Fibroblast of lung (primary cell): ENCODE measurements around the gene POLR2E. TPM values are rescaled to one million over a fixed set of nuclear protein-coding genes. Genes with fewer than 3 reads are reported as not detected.

Source experiments
- DNase-seq, 2 donors: peaks; one replicate each; pipeline versions ENCODE4 v3.0.0 to v3.0.0-alpha.2; 2010; ENCODE audit warnings: low read depth in 2 of 2
- H2AFZ ChIP-seq: 2 replicates; pipeline ENCODE4 v1.5.1; 2012; ENCODE audit warnings: low read length, control low read depth, inconsistent platforms
- H3K27ac ChIP-seq: 2 replicates; pipeline ENCODE4 v1.5.1; 2011; ENCODE audit warnings: low read length, control low read depth; ENCODE audit not compliant: insufficient read depth
- H3K27me3 ChIP-seq: 2 replicates; pipeline ENCODE4 v1.5.1; 2011; ENCODE audit warnings: mild to moderate bottlenecking, low read length; ENCODE audit not compliant: control insufficient read depth, insufficient read depth
- H3K36me3 ChIP-seq: 2 replicates; pipeline ENCODE4 v1.5.1; 2011; ENCODE audit warnings: low read length; ENCODE audit not compliant: control insufficient read depth, insufficient read depth
- H3K4me1 ChIP-seq: 2 replicates; pipeline ENCODE4 v1.5.1; 2011; ENCODE audit warnings: low read length; ENCODE audit not compliant: control insufficient read depth, insufficient read depth; ENCODE audit errors: extremely low read depth
- H3K4me2 ChIP-seq: 2 replicates; pipeline ENCODE4 v1.5.1; 2011; ENCODE audit warnings: low read length, control low read depth; ENCODE audit not compliant: insufficient read depth; ENCODE audit errors: extremely low read depth
- H3K4me3 ChIP-seq, 4 experiments: fragments of 200-600 bp in 1 of 4; sonication (generic) in 1 of 4; replicated peaks in 1 of 4; 2 replicates each; pipeline ENCODE4 v1.5.1; 2011 to 2016; ENCODE audit warnings: low read length in 4 of 4, low read depth in 3 of 4, mild to moderate bottlenecking in 3 of 4, control low read depth in 2 of 4, inconsistent platforms in 1 of 4, mixed read lengths in 1 of 4; ENCODE audit not compliant: insufficient read depth in 1 of 4; ENCODE audit errors: control extremely low read depth in 1 of 4
- H3K79me2 ChIP-seq: 2 replicates; pipeline ENCODE4 v1.5.1; 2012; ENCODE audit warnings: mild to moderate bottlenecking, low read length, inconsistent platforms; ENCODE audit not compliant: control insufficient read depth, insufficient read depth
- H3K9ac ChIP-seq: 2 replicates; pipeline ENCODE4 v1.5.1; 2011; ENCODE audit warnings: mild to moderate bottlenecking, low read length, control low read depth; ENCODE audit not compliant: insufficient read depth
- H3K9me3 ChIP-seq: 2 replicates; pipeline ENCODE4 v1.5.1; 2012; ENCODE audit warnings: low read depth, low read length; ENCODE audit not compliant: control insufficient read depth, insufficient read depth
- H4K20me1 ChIP-seq: 2 replicates; pipeline ENCODE4 v1.5.1; 2011; ENCODE audit warnings: low read length; ENCODE audit not compliant: control insufficient read depth, insufficient read depth; ENCODE audit errors: extremely low read depth
- CTCF ChIP-seq, 2 donors: IDR thresholded peaks in 1 of 2; conservative IDR thresholded peaks in 1 of 2; 1 replicate in 1 of 2; 2 replicates in 1 of 2; pipeline ENCODE4 v1.5.1; 2011 to 2012; ENCODE audit warnings: low read length in 2 of 2, control low read depth in 1 of 2, inconsistent platforms in 1 of 2, low read depth in 1 of 2, mild to moderate bottlenecking in 1 of 2
- EZH2 ChIP-seq: IDR thresholded peaks from 2 replicates; pipeline ENCODE4 v1.5.1; 2012; ENCODE audit warnings: low read length, control low read depth, mild to moderate bottlenecking; ENCODE audit errors: missing control alignments
- polyA plus RNA-seq, 2 donors: library from polyadenylated mRNA; depleted of rRNA in 1 of 2; stranded (reverse) in 1 of 2; unstranded in 1 of 2; fragments of >200 nt; gene quantifications; 2 replicates each; pipeline ENCODE4 v1.2.1, GENCODE V29; 2011 to 2012; ENCODE audit warnings: missing spikeins in 1 of 2
- total RNA-seq: library from RNA; depleted of rRNA; stranded (reverse); fragments of >200 nt; gene quantifications from 2 replicates; pipeline ENCODE4 v1.2.1, GENCODE V29; 2014

The POLR2E gene
- total and polyA plus RNA-seq, 2 donors (not counting 1 experiment from before 2014, with no cell fraction given), result 55.2 to 130 TPM

DNA sequence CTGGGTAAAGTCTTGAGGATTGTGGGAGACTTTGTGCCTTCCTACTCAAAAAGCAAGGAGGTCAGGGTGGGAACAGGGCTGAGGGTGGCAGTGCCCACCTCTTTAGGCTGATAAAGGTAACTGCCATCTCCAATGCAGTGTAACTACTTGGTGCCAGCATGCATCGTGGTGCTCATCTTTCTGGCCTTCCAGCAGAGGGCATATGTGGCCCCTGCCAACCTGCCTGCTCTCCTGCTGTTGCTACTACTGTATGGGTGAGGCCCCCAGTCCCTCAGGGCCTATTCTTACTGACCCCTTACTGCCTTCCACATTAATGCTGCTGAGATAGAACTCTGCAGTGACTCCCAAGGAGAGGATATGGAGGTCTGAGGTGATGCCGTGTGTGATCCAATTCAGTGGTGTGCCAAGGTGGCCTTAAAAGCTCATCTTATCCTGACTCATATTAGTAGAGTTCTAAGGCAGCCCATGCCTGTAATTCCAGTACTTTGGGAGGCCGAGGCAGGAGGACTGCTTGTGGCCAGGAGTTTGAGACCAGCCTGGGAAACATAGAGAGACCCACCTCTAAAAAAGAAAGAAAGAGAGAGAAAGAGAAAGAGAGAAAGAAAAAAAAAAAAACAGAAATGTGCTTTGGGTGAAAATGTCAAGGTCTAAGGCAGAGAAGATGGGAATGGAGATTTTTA is 37.9 kb downstream of the POLR2E start:
- TF ChIP-seq EZH2 (no peak), CTCF (conservative IDR thresholded peaks at IDR 0.05 in 1 of 2, IDR thresholded peaks at IDR 0.05 in 1 of 2; ENCODE audit: low read depth in 1 of 2, low read length in 2 of 2) (no peak)
- no peaks in the 10 kb centered on the region for H3K27me3 ChIP-seq
- H3K4me2 ChIP-seq, result no peak overlapping the region
- no peak overlapping the region for H2AFZ ChIP-seq
- no peak overlapping the region for H3K4me3 ChIP-seq
- no peaks in the 10 kb centered on the region for H3K79me2 ChIP-seq
- no peaks in the 10 kb centered on the region for H3K4me1 ChIP-seq
- no peak overlapping the region for H3K27ac ChIP-seq
- no peak overlapping the region for H3K9ac ChIP-seq
- peaks cover 5% of the 10 kb centered on the region for H3K9me3 ChIP-seq
- H4K20me1 ChIP-seq, result no peaks in the 10 kb centered on the region
- peak; percentile 67 to 80 for DNase-seq
- H3K36me3 ChIP-seq, result no peaks in the 10 kb centered on the region

GRCh38 chr19:1055886-1056620 is 39.1 kb downstream of the POLR2E start:
- H3K4me2 ChIP-seq, result no peak overlapping the region
- no peak overlapping the region for H3K27ac ChIP-seq
- H3K79me2 ChIP-seq, result no peaks in the 10 kb centered on the region
- peaks cover 5% of the 10 kb centered on the region for H3K9me3 ChIP-seq
- no peak overlapping the region for H3K4me3 ChIP-seq
- H3K9ac ChIP-seq, result no peak overlapping the region
- no peaks in the 10 kb centered on the region for H3K4me1 ChIP-seq
- no peaks in the 10 kb centered on the region for H3K36me3 ChIP-seq
- H2AFZ ChIP-seq, result no peak overlapping the region
- DNase-seq, result no peak
- H4K20me1 ChIP-seq, result no peaks in the 10 kb centered on the region
- H3K27me3 ChIP-seq, result no peaks in the 10 kb centered on the region
- no peak for TF ChIP-seq EZH2
- TF ChIP-seq CTCF (conservative IDR thresholded peaks at IDR 0.05 in 1 of 2, IDR thresholded peaks at IDR 0.05 in 1 of 2; ENCODE audit: low read depth in 1 of 2, low read length in 2 of 2), result no peak

GRCh38 chr19:1055028-1055425 is 40.1 kb downstream of the POLR2E start:
- Histone ChIP-seq H2AFZ (no peak overlapping the region), H3K4me3 (no peak overlapping the region), H3K36me3 (no peaks in the 10 kb centered on the region), H3K27ac (no peak overlapping the region), H3K79me2 (no peaks in the 10 kb centered on the region), H3K4me1 (no peaks in the 10 kb centered on the region), H4K20me1 (no peaks in the 10 kb centered on the region), H3K27me3 (no peaks in the 10 kb centered on the region), H3K9ac (no peak overlapping the region), H3K4me2 (no peak overlapping the region), H3K9me3 (peaks cover 5% of the 10 kb centered on the region)
- no peak for DNase-seq
- TF ChIP-seq EZH2 (no peak), CTCF (conservative IDR thresholded peaks at IDR 0.05 in 1 of 2, IDR thresholded peaks at IDR 0.05 in 1 of 2; ENCODE audit: low read depth in 1 of 2, low read length in 2 of 2) (no peak)
